Measurements from ENCODE around the gene RBX1.

The RBX1 gene

DNA sequence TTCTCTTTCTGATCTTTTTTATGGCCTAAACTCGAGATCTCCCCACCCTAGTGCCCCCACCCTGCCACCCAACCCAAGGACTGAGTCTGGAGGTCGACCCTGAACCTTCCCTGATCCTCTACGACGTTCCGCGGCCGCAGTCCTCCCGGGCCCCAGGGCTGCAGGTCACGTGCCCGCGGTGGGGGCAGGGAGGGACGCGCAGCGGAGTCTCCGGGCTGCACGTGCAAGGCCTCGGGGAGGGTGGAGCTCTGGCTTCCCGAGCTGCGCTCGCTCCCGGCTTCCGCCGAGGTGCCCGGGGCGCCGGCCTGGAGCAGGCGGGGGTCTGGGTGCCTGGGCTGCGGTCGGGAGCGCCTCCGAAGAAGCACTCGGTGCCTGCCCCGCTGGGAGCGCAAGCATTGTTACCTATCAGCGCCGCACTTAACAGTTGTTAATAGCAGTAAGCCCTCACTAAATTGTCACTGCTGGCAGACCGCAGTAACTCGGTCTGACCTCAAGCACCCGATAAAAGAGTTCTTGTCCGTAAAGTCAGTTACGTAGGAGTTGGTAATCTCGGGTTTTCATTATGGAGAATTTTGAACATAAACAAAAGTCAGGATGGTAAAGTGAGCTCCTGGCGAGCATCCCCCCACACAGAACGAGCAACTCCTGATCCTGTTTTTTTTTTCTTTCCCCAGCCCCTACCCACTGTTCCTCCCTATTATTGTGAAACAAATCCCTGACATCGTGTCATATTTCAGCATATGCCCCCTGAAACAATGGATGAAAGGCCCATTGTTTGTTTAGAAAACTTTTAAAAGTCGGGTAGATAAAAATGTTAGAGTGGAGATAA lies 71.5 kb downstream of the RBX1 start:
- DNase-seq (ENCODE audit: low read depth), result peak; percentile 60

Data from stimulated activated CD8-positive, alpha-beta memory T cell treated with anti-CD3 and anti-CD28 coated beads, Interleukin-12 subunit alpha, Interleukin-12 subunit beta, amount 100 ng/mL, for 1 hour (primary cell).